SU-DHL-6 (cell line): ENCODE results near the gene HIBCH.

Experiments
- CTCF ChIP-seq: fragments of 200-600 bp; sonication (generic); IDR thresholded peaks from one replicate; pipeline ENCODE4 v1.5.1; 2017; ENCODE audit warnings: antibody characterized with exemption, mild to moderate bottlenecking, low read length, moderate library complexity; ENCODE audit not compliant: insufficient read depth, poor library complexity, severe bottlenecking
- EZH2phosphoT487 ChIP-seq: fragments of 200-600 bp; sonication (generic), shearing (Covaris generic); conservative IDR thresholded peaks from 2 replicates; pipeline ENCODE4 v1.6.1; 2018; ENCODE audit warnings: mild to moderate bottlenecking, antibody characterized with exemption, low read length, moderate library complexity, mixed read lengths

DNA sequence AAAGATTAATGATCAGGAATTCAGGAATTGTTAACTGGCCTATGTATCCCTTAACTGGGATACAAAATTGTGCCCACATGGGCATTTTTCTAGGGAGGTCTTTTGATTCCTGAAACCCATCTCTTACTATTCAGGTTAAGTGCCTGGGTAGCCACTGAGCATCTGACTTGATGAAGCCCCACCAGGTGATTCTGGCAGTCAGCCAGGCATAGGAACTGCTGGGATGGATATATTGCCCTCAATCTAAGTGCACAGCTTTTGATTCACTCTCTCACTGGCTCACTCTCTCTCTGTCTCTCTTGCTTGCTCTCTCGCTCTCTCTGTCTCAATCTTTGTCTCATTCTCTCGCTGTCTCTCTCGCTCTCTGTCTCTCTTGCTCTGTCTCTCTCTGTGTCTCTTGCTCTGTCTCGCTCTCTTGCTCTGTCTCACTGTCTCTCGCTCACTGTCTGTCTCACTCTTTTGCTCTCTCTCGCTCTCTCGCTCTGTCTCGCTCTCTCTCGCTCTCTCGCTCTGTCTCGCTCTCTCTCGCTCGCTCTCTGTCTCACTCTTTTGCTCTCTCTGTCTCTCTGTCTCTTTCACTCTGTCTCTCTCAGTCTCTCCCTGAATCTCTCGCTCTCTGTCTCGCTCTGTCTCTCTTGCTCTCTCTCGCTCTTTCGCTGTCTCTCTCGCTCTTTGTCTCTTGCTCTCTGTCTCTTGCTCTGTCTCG lies 46.0 kb upstream of the HIBCH start:
- TF ChIP-seq CTCF (no peak), EZH2phosphoT487 (no peak)
